GF-D8 (cell line): Measurements from ENCODE around the gene PNPLA7.
A peak's percentile ranks its signal among the peaks of the same experiment; 100 is the strongest.

Experiments
- DNase-seq: peaks from one replicate; lab custom pipeline; 2025; lab: John Stamatoyannopoulos, UW

Gene PNPLA7

GRCh38 chr9:137494104-137494544 lies 56.1 kb downstream of the PNPLA7 start:
- peak; percentile 58 for DNase-seq

GRCh38 chr9:137493364-137494103 lies 56.7 kb downstream of the PNPLA7 start:
- DNase-seq = no peak

- DNase-seq = no peak
Observed at GRCh38 chr9:137492464-137493363, 57.5 kb downstream of the PNPLA7 start.

- no peak for DNase-seq
Observed at GRCh38 chr9:137491735-137492432, 58.3 kb downstream of the PNPLA7 start.

GRCh38 chr9:137490532-137491186 lies 59.5 kb downstream of the PNPLA7 start:
- DNase-seq = no peak

GRCh38 chr9:137488906-137489305 lies 61.3 kb downstream of the PNPLA7 start:
- no peak for DNase-seq

- no peak for DNase-seq
Observed at GRCh38 chr9:137488327-137488653, 61.9 kb downstream of the PNPLA7 start.

GRCh38 chr9:137487454-137488326 lies 62.5 kb downstream of the PNPLA7 start:
- DNase-seq = no peak

- DNase-seq = no peak
Observed at GRCh38 chr9:137486545-137487453, 63.4 kb downstream of the PNPLA7 start.

GRCh38 chr9:137486141-137486490 lies 64.1 kb downstream of the PNPLA7 start:
- no peak for DNase-seq

GRCh38 chr9:137485343-137486140 lies 64.7 kb downstream of the PNPLA7 start:
- no peak for DNase-seq

GRCh38 chr9:137484551-137485315 lies 65.5 kb downstream of the PNPLA7 start:
- DNase-seq = no peak

- DNase-seq = peak; percentile 55
Observed at GRCh38 chr9:137482094-137482781, 68.0 kb downstream of the PNPLA7 start.

GRCh38 chr9:137480686-137481683 lies 69.2 kb downstream of the PNPLA7 start:
- DNase-seq = no peak

GRCh38 chr9:137479892-137480685 lies 70.1 kb downstream of the PNPLA7 start:
- no peak for DNase-seq
